HepG2 (cell line): ENCODE measurements around the gene ASXL1. TPM values are rescaled to one million over a fixed set of nuclear protein-coding genes. Genes with fewer than 3 reads are reported as not detected.

Experiments
- CCAR2 ChIP-seq: fragments of 200-400 bp; formaldehyde crosslinking; optimal IDR thresholded peaks from 2 replicates; pipeline ENCODE3; 2018; ENCODE audit warnings: low read depth, mild to moderate bottlenecking, low read length, moderate library complexity
- HIVEP1 ChIP-seq: sonication (generic); formaldehyde crosslinking; IDR thresholded peaks from 2 replicates; pipeline ENCODE4 v1.4.0; 2020; ENCODE audit warnings: mild to moderate bottlenecking, missing genetic modification reagents
- HNF1A ChIP-seq, 2 experiments: sonication (generic) in 1 of 2; formaldehyde crosslinking in 1 of 2; IDR thresholded peaks; 2 replicates each; pipeline versions ENCODE4 v1.4.0 to v1.6.1; 2016 to 2020; ENCODE audit warnings: borderline replicate concordance in 1 of 2, low read depth in 1 of 2, mild to moderate bottlenecking in 1 of 2, missing genetic modification reagents in 1 of 2
- KLF9 ChIP-seq: IDR thresholded peaks from 2 replicates; pipeline ENCODE4 v1.6.1; 2016; ENCODE audit warnings: low read depth
- MTF2 ChIP-seq: sonication (generic); formaldehyde crosslinking; IDR thresholded peaks from 2 replicates; pipeline ENCODE4 v1.5.0; 2020; ENCODE audit warnings: missing genetic modification reagents, borderline replicate concordance
- NFE2L2 ChIP-seq: fragments of 150-350 bp; IDR thresholded peaks from 2 replicates; pipeline ENCODE4 v1.6.1; 2014; ENCODE audit warnings: low read length
- NRL ChIP-seq: sonication (generic); formaldehyde crosslinking; IDR thresholded peaks from 2 replicates; pipeline ENCODE4 v1.5.0; 2020; ENCODE audit warnings: missing genetic modification reagents, mild to moderate bottlenecking, moderate library complexity, borderline replicate concordance
- PPARG ChIP-seq: conservative IDR thresholded peaks from 2 replicates; pipeline ENCODE4 v1.6.1; 2016; ENCODE audit warnings: missing biosample characterization, missing genetic modification reagents
- RFX5 ChIP-seq: IDR thresholded peaks from 2 replicates; pipeline ENCODE4 v1.6.1; 2011; ENCODE audit warnings: low read depth, low read length, improper control_type of control experiment
- TGIF2 ChIP-seq: IDR thresholded peaks from 2 replicates; pipeline ENCODE4 v1.6.1; 2016; ENCODE audit warnings: control low read depth, missing compliant biosample characterization
- ZFP1 ChIP-seq: IDR thresholded peaks from 2 replicates; pipeline ENCODE4 v1.6.1; 2016
- ZNF138 ChIP-seq: sonication (generic); formaldehyde crosslinking; IDR thresholded peaks from 2 replicates; pipeline ENCODE4 v1.5.0; 2020; ENCODE audit warnings: mild to moderate bottlenecking, low read depth, missing genetic modification reagents
- ZNF251 ChIP-seq: sonication (generic); formaldehyde crosslinking; IDR thresholded peaks from 2 replicates; pipeline ENCODE4 v1.9.0; 2021; ENCODE audit warnings: mild to moderate bottlenecking, missing genetic modification reagents
- ZNF317 ChIP-seq: sonication (generic); formaldehyde crosslinking; IDR thresholded peaks from 2 replicates; pipeline ENCODE4 v1.5.0; 2020; ENCODE audit warnings: mild to moderate bottlenecking, missing genetic modification reagents
- ZNF558 ChIP-seq: sonication (generic); formaldehyde crosslinking; IDR thresholded peaks from 2 replicates; pipeline ENCODE4 v1.9.0; 2022; ENCODE audit warnings: mild to moderate bottlenecking, missing genetic modification reagents, borderline replicate concordance
- polyA plus RNA-seq, 8 experiments: library from polyadenylated mRNA; depleted of rRNA in 3 of 8; stranded (reverse) in 7 of 8; unstranded in 1 of 8; fragments of >200 nt; fragmentation: Illumina TruSeq in 4 of 8; extraction: Trizol in 4 of 8; gene quantifications; 2 replicates each; pipeline versions ENCODE4 v1.2.1 to v1.2.3, GENCODE V29; 2011 to 2016; ENCODE audit warnings: low read depth in 4 of 8, missing spikeins in 1 of 8, mixed read lengths in 1 of 8; ENCODE audit not compliant: insufficient read depth in 1 of 8
- total RNA-seq, 5 experiments: library from RNA; depleted of rRNA; stranded (reverse); fragments of >200 nt; fragmentation: Illumina TruSeq; extraction: Trizol; gene quantifications; 2 replicates each; pipeline ENCODE4 v1.2.3, GENCODE V29; 2016; ENCODE audit warnings: low read depth in 1 of 5
- TF ChIP-seq, protein P1 (sequence below): sonication (generic); formaldehyde crosslinking; IDR thresholded peaks from 2 replicates; pipeline ENCODE4 v1.5.1; 2020; ENCODE audit warnings: missing genetic modification reagents, mild to moderate bottlenecking, borderline replicate concordance
- TF ChIP-seq, protein P2 (sequence below): sonication (generic); formaldehyde crosslinking; IDR thresholded peaks from 2 replicates; pipeline ENCODE4 v1.4.0; 2020; ENCODE audit warnings: missing genetic modification reagents, mild to moderate bottlenecking, borderline replicate concordance
- TF ChIP-seq, protein P3 (sequence below): sonication (generic); formaldehyde crosslinking; IDR thresholded peaks from 2 replicates; pipeline ENCODE4 v1.4.0; 2020; ENCODE audit warnings: missing genetic modification reagents

The ASXL1 gene
- total and polyA plus RNA-seq, 2 of the 13 experiments (the other 11 are each of a cell fraction or from before 2014, with no cell fraction given) = 62.1 to 74.8 TPM

DNA sequence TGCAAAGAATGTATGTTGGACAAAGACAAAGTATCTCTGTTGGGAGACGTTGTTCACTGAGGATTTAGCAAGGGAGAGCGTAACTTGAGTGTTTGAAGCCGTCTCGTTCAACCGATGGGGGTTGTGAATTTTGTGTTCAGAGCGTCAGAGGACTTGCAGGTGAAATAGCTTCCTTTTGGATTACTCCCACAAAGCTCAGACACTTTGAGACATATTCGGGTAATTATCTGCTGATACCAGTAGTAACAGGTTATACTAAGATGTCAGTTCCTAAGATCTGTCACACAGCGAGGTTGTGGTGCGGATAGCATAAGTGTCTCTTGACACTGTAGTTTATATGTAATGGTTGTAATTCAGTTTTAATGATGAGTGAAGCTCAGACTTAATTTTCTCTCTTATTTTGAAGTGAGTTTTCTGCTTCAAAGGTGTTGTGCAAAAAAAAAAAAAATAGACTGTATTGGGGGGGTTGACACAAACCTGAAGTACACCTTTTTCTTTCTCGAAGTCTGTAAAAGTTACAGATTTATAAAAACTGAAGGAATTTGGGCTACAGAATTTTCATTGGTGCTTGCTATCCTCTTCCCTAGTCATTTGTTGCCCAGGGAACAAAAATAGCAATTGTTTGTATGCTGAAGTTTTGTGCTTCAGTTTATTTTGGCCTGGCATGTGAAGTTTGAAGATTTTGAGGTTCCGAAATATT lies 1.7 kb downstream of the ASXL1 start (continued):
- TF ChIP-seq, protein P1, sequence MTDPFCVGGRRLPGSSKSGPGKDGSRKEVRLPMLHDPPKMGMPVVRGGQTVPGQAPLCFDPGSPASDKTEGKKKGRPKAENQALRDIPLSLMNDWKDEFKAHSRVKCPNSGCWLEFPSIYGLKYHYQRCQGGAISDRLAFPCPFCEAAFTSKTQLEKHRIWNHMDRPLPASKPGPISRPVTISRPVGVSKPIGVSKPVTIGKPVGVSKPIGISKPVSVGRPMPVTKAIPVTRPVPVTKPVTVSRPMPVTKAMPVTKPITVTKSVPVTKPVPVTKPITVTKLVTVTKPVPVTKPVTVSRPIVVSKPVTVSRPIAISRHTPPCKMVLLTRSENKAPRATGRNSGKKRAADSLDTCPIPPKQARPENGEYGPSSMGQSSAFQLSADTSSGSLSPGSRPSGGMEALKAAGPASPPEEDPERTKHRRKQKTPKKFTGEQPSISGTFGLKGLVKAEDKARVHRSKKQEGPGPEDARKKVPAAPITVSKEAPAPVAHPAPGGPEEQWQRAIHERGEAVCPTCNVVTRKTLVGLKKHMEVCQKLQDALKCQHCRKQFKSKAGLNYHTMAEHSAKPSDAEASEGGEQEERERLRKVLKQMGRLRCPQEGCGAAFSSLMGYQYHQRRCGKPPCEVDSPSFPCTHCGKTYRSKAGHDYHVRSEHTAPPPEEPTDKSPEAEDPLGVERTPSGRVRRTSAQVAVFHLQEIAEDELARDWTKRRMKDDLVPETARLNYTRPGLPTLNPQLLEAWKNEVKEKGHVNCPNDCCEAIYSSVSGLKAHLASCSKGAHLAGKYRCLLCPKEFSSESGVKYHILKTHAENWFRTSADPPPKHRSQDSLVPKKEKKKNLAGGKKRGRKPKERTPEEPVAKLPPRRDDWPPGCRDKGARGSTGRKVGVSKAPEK (CRISPR knock-in tag) = 0 out of 2 replicates have a peak, but pooled peaks have one; percentile 8
- TF ChIP-seq NRL (CRISPR knock-in tag) (no peak), ZNF138 (CRISPR knock-in tag) (0 out of 2 replicates have a peak, but pooled peaks have one; percentile 12), HIVEP1 (CRISPR knock-in tag) (no peak), NFE2L2 (no peak), KLF9 (CRISPR knock-in tag) (no peak), RFX5 (peak; percentile 97), CCAR2 (no peak), HNF1A (IDR thresholded peaks at IDR 0.05; ENCODE audit: low read depth) (no peak), HNF1A (CRISPR knock-in tag; IDR thresholded peaks at IDR 0.05; ENCODE audit: borderline replicate concordance) (no peak), ZNF317 (CRISPR knock-in tag) (no peak), ZFP1 (CRISPR knock-in tag) (no peak), ZNF558 (no peak), TGIF2 (CRISPR knock-in tag) (peak; percentile 55; the same call in 1 of the 2 replicates), MTF2 (CRISPR knock-in tag) (0 out of 2 replicates have a peak, but pooled peaks have one; percentile 66), PPARG (CRISPR knock-in tag) (no peak), ZNF251 (CRISPR knock-in tag) (no peak)
- TF ChIP-seq, protein P2, sequence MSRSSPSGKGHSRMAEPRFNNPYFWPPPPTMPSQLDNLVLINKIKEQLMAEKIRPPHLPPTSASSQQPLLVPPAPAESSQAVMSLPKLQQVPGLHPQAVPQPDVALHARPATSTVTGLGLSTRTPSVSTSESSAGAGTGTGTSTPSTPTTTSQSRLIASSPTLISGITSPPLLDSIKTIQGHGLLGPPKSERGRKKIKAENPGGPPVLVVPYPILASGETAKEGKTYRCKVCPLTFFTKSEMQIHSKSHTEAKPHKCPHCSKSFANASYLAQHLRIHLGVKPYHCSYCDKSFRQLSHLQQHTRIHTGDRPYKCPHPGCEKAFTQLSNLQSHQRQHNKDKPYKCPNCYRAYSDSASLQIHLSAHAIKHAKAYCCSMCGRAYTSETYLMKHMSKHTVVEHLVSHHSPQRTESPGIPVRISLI (CRISPR knock-in tag) = no peak
- TF ChIP-seq, protein P3, sequence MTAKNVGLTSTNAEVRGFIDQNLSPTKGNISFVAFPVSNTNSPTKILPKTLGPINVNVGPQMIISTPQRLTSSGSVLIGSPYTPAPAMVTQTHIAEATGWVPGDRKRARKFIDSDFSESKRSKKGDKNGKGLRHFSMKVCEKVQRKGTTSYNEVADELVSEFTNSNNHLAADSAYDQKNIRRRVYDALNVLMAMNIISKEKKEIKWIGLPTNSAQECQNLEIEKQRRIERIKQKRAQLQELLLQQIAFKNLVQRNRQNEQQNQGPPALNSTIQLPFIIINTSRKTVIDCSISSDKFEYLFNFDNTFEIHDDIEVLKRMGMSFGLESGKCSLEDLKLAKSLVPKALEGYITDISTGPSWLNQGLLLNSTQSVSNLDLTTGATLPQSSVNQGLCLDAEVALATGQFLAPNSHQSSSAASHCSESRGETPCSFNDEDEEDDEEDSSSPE (CRISPR knock-in tag) = 0 out of 2 replicates have a peak, but pooled peaks have one; percentile 16
